MM.1S (cell line): ENCODE results near the gene PDIK1L.

Source experiments
- DNase-seq: peaks from one replicate; pipeline ENCODE4 v3.0.0-alpha.2; 2015
- H2AFZ ChIP-seq: fragments of 300-600 bp; sonication (generic); 2 replicates; pipeline ENCODE4 v1.6.0; 2016; ENCODE audit warnings: antibody characterized with exemption, low read length
- H3F3A ChIP-seq: fragments of 300-600 bp; sonication (generic); 2 replicates; pipeline ENCODE4 v1.6.1; 2016; ENCODE audit warnings: mild to moderate bottlenecking, antibody characterized with exemption, low read length, moderate library complexity, mixed read lengths; ENCODE audit not compliant: insufficient read depth
- H3K27ac ChIP-seq: fragments of 300-600 bp; sonication (generic); 2 replicates; pipeline ENCODE4 v1.5.1; 2016; ENCODE audit warnings: mild to moderate bottlenecking, low read length
- H3K27me3 ChIP-seq: fragments of 300-600 bp; sonication (generic); replicated peaks from 2 replicates; pipeline ENCODE4 v1.6.0; 2016; ENCODE audit warnings: low read length; ENCODE audit not compliant: insufficient read depth
- H3K36me3 ChIP-seq: fragments of 300-600 bp; sonication (generic); replicated peaks from 2 replicates; pipeline ENCODE4 v1.6.1; 2016; ENCODE audit warnings: mild to moderate bottlenecking, low read length, mixed read lengths; ENCODE audit not compliant: insufficient read depth
- H3K4me1 ChIP-seq: fragments of 300-600 bp; sonication (generic); 2 replicates; pipeline ENCODE4 v1.6.1; 2016; ENCODE audit warnings: low read length, mixed read lengths
- H3K4me2 ChIP-seq: fragments of 300-600 bp; sonication (generic); 2 replicates; pipeline ENCODE4 v1.6.0; 2016; ENCODE audit warnings: low read depth, low read length
- H3K4me3 ChIP-seq: fragments of 300-600 bp; sonication (generic); 2 replicates; pipeline ENCODE4 v1.5.1; 2016; ENCODE audit warnings: low read length, mixed read lengths
- H3K79me2 ChIP-seq: fragments of 300-600 bp; sonication (generic); 2 replicates; pipeline ENCODE4 v1.6.1; 2016; ENCODE audit warnings: mixed run types, low read length, mixed read lengths
- H3K9ac ChIP-seq: fragments of 300-600 bp; sonication (generic); 2 replicates; pipeline ENCODE4 v1.6.1; 2016; ENCODE audit warnings: low read length, mixed read lengths
- H3K9me2 ChIP-seq: fragments of 300-600 bp; sonication (generic); replicated peaks from 2 replicates; pipeline ENCODE4 v1.6.1; 2016; ENCODE audit warnings: mild to moderate bottlenecking, low read length, mixed read lengths; ENCODE audit not compliant: insufficient read depth
- H3K9me3 ChIP-seq: fragments of 300-600 bp; sonication (generic); replicated peaks from 2 replicates; pipeline ENCODE4 v1.6.1; 2016; ENCODE audit warnings: mild to moderate bottlenecking, low read length, mixed read lengths; ENCODE audit not compliant: insufficient read depth
- H4K20me1 ChIP-seq: fragments of 300-600 bp; sonication (generic); 2 replicates; pipeline ENCODE4 v1.6.1; 2016; ENCODE audit warnings: mild to moderate bottlenecking, low read length, moderate library complexity, mixed read lengths; ENCODE audit not compliant: insufficient read depth
- EZH2 ChIP-seq: fragments of 300-600 bp; sonication (generic); optimal IDR thresholded peaks from 2 replicates; pipeline ENCODE3; 2017; ENCODE audit warnings: low read depth, mild to moderate bottlenecking, antibody characterized with exemption, low read length, mixed read lengths
- EZH2phosphoT487 ChIP-seq: fragments of 300-600 bp; sonication (generic); IDR thresholded peaks from 2 replicates; pipeline ENCODE4 v1.6.1; 2018; ENCODE audit warnings: antibody characterized with exemption, low read length
- TF ChIP-seq, protein P1 (sequence below): fragments of 300-600 bp; sonication (generic); IDR thresholded peaks from 2 replicates; pipeline ENCODE4 v1.5.1; 2016; ENCODE audit warnings: antibody characterized with exemption, low read length, mixed read lengths

Gene PDIK1L

GRCh38 chr1:26070296-26070962 lies 41.2 kb upstream of the PDIK1L start:
- DNase-seq = no peak
- Histone ChIP-seq H3K9me2 (no peaks in the 10 kb centered on the region), H3K27me3 (peaks cover 11% of the 10 kb centered on the region; the same call in 1 of the 2 replicates), H4K20me1 (no peaks in the 10 kb centered on the region), H3K4me2 (no peak overlapping the region), H3K4me1 (no peaks in the 10 kb centered on the region), H3K79me2 (no peaks in the 10 kb centered on the region), H3K27ac (no peak overlapping the region), H3K4me3 (no peak overlapping the region), H3K9me3 (no peaks in the 10 kb centered on the region), H2AFZ (no peak overlapping the region), H3F3A (no peaks in the 10 kb centered on the region), H3K9ac (no peak overlapping the region), H3K36me3 (no peaks in the 10 kb centered on the region)
- TF ChIP-seq EZH2 (no peak), EZH2phosphoT487 (no peak)
- TF ChIP-seq, protein P1, sequence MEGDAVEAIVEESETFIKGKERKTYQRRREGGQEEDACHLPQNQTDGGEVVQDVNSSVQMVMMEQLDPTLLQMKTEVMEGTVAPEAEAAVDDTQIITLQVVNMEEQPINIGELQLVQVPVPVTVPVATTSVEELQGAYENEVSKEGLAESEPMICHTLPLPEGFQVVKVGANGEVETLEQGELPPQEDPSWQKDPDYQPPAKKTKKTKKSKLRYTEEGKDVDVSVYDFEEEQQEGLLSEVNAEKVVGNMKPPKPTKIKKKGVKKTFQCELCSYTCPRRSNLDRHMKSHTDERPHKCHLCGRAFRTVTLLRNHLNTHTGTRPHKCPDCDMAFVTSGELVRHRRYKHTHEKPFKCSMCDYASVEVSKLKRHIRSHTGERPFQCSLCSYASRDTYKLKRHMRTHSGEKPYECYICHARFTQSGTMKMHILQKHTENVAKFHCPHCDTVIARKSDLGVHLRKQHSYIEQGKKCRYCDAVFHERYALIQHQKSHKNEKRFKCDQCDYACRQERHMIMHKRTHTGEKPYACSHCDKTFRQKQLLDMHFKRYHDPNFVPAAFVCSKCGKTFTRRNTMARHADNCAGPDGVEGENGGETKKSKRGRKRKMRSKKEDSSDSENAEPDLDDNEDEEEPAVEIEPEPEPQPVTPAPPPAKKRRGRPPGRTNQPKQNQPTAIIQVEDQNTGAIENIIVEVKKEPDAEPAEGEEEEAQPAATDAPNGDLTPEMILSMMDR = no peak

- no peaks in the 10 kb centered on the region for H4K20me1 ChIP-seq
- H3K27me3 ChIP-seq = peaks cover 11% of the 10 kb centered on the region; the same call in 1 of the 2 replicates
- H3K79me2 ChIP-seq = no peaks in the 10 kb centered on the region
- no peak overlapping the region for H2AFZ ChIP-seq
- TF ChIP-seq EZH2phosphoT487 = no peak
- TF ChIP-seq, protein P1 = no peak
- TF ChIP-seq EZH2 = no peak
- no peaks in the 10 kb centered on the region for H3K36me3 ChIP-seq
- H3K4me2 ChIP-seq = no peak overlapping the region
- no peaks in the 10 kb centered on the region for H3K9me2 ChIP-seq
- no peaks in the 10 kb centered on the region for H3K4me1 ChIP-seq
- no peaks in the 10 kb centered on the region for H3F3A ChIP-seq
- H3K9me3 ChIP-seq = no peaks in the 10 kb centered on the region
- no peak overlapping the region for H3K27ac ChIP-seq
- DNase-seq = no peak
- H3K4me3 ChIP-seq = no peak overlapping the region
- no peak overlapping the region for H3K9ac ChIP-seq
These were observed 40.7 kb upstream of the PDIK1L start for GRCh38 chr1:26070963-26071342.

- Histone ChIP-seq H4K20me1 (no peaks in the 10 kb centered on the region), H3K4me3 (no peak overlapping the region), H3K9ac (no peak overlapping the region), H3K79me2 (no peaks in the 10 kb centered on the region), H3K4me1 (no peaks in the 10 kb centered on the region), H3K27me3 (peaks cover 11% of the 10 kb centered on the region; the same call in 1 of the 2 replicates), H3F3A (no peaks in the 10 kb centered on the region), H3K27ac (no peak overlapping the region), H3K36me3 (no peaks in the 10 kb centered on the region), H3K9me2 (no peaks in the 10 kb centered on the region), H3K9me3 (no peaks in the 10 kb centered on the region), H2AFZ (no peak overlapping the region), H3K4me2 (no peak overlapping the region)
- TF ChIP-seq, protein P1 = no peak
- TF ChIP-seq EZH2 = no peak
- no peak for TF ChIP-seq EZH2phosphoT487
- DNase-seq = no peak
These were observed 39.3 kb upstream of the PDIK1L start for GRCh38 chr1:26072305-26072704.
